ENCODE results near the gene FEM1B. TPM values are rescaled to one million over a fixed set of nuclear protein-coding genes. Genes with fewer than 3 reads are reported as not detected.

FEM1B gene
- polyA plus RNA-seq, 3 donors = 21.5 to 26.4 (median 26.0) TPM

- WGBS (ENCODE audit: insufficient coverage) = no CpG with 5 or more reads among the region's 2 CpGs
- no peak overlapping the region for H3K9ac ChIP-seq (ENCODE audit: insufficient read depth, low read length, poor library complexity, severe bottlenecking)
- H3K4me1 Mint-ChIP-seq = peaks cover 35% of the 10 kb centered on the region
- DNase-seq = no peak
- no peak overlapping the region for H2AFZ ChIP-seq (ENCODE audit: insufficient read depth, low read depth, low read length, poor library complexity, severe bottlenecking)
- H3K4me3 ChIP-seq (replicated peaks in 1 of 3; ENCODE audit: low read depth in 2 of 3, low read length in 3 of 3) = no peak overlapping the region
- peaks cover 100% of the 10 kb centered on the region for H4K20me1 ChIP-seq (ENCODE audit: insufficient read depth, low read length)
- H3K4me2 ChIP-seq (replicated peaks; ENCODE audit: extremely low read depth, low read length, poor library complexity, severe bottlenecking) = no peak overlapping the region
- no peak for TF ChIP-seq CTCF (IDR thresholded peaks at IDR 0.05)
- no peak overlapping the region for H3K4me3 Mint-ChIP-seq
- H3K9me3 ChIP-seq (replicated peaks in 1 of 2; ENCODE audit: control insufficient read depth in 1 of 2, insufficient read depth in 1 of 2, low read length in 2 of 2) = no peaks in the 10 kb centered on the region
- peaks cover 38 to 61% of the 10 kb centered on the region in 2 donors for H3K36me3 ChIP-seq (replicated peaks in 1 of 2; ENCODE audit: control insufficient read depth in 1 of 2, insufficient read depth in 2 of 2, low read length in 2 of 2)
- H3K27ac Mint-ChIP-seq = peak overlapping the region in 1 of 7 donors; percentile 15
- H3K27ac ChIP-seq (ENCODE audit: low read depth in 1 of 2, low read length in 2 of 2) = no peak overlapping the region
- intact Hi-C loops (cut with micrococcal nuclease) = no loop called here
- peaks cover 16 to 22% of the 10 kb centered on the region in 2 donors for H3K4me1 ChIP-seq (ENCODE audit: control insufficient read depth in 1 of 2, insufficient read depth in 2 of 2, low read length in 2 of 2)
- H3K9me3 Mint-ChIP-seq = peaks cover 0 to 3% (median 0%) of the 10 kb centered on the region in 7 donors
- H3K79me2 ChIP-seq (ENCODE audit: insufficient read depth, low read length) = peaks cover 99% of the 10 kb centered on the region
- no peaks in the 10 kb centered on the region for H3K27me3 ChIP-seq (ENCODE audit: control insufficient read depth in 2 of 2, insufficient read depth in 2 of 2, low read length in 2 of 2)
- no peaks in the 10 kb centered on the region for H3K27me3 Mint-ChIP-seq (ENCODE audit: low read depth in 3 of 3)
- peaks cover 49 to 59% of the 10 kb centered on the region in 2 donors for H3K36me3 Mint-ChIP-seq
Observed at GRCh38 chr15:68289057-68289456, 11.5 kb downstream of the FEM1B start.

DNA sequence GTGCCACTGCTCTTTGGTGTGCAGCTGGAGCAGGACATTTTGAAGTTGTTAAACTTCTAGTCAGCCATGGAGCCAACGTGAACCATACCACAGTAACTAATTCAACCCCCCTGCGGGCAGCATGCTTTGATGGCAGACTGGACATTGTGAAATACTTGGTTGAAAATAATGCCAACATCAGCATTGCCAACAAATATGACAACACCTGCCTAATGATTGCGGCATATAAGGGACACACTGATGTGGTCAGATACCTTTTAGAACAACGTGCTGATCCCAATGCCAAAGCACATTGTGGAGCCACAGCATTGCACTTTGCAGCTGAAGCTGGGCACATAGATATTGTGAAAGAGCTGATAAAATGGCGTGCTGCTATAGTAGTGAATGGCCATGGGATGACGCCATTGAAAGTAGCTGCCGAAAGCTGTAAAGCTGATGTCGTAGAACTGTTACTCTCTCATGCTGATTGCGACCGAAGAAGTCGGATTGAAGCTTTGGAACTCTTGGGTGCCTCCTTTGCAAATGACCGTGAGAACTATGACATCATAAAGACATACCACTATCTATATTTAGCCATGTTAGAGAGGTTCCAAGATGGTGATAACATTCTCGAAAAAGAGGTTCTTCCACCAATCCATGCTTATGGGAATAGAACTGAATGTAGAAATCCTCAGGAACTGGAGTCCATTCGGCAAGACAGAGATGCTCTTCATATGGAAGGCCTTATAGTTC is 12.2 kb downstream of the FEM1B start:
- Histone ChIP-seq H3K9me3 (replicated peaks in 1 of 2; ENCODE audit: control insufficient read depth in 1 of 2, insufficient read depth in 1 of 2, low read length in 2 of 2) (no peaks in the 10 kb centered on the region), H2AFZ (ENCODE audit: insufficient read depth, low read depth, low read length, poor library complexity, severe bottlenecking) (no peak overlapping the region), H3K27me3 (ENCODE audit: control insufficient read depth in 2 of 2, insufficient read depth in 2 of 2, low read length in 2 of 2) (no peaks in the 10 kb centered on the region), H4K20me1 (ENCODE audit: insufficient read depth, low read length) (peaks cover 100% of the 10 kb centered on the region), H3K79me2 (ENCODE audit: insufficient read depth, low read length) (peaks cover 99% of the 10 kb centered on the region), H3K27ac (ENCODE audit: low read depth in 1 of 2, low read length in 2 of 2) (peak overlapping the region in 1 of 2 donors; percentile 3), H3K36me3 (replicated peaks in 1 of 2; ENCODE audit: control insufficient read depth in 1 of 2, insufficient read depth in 2 of 2, low read length in 2 of 2) (peaks cover 38 to 59% of the 10 kb centered on the region in 2 donors), H3K4me2 (replicated peaks; ENCODE audit: extremely low read depth, low read length, poor library complexity, severe bottlenecking) (no peak overlapping the region), H3K9ac (ENCODE audit: insufficient read depth, low read length, poor library complexity, severe bottlenecking) (no peak overlapping the region), H3K4me3 (replicated peaks in 1 of 3; ENCODE audit: low read depth in 2 of 3, low read length in 3 of 3) (no peak overlapping the region), H3K4me1 (ENCODE audit: control insufficient read depth in 1 of 2, insufficient read depth in 2 of 2, low read length in 2 of 2) (peaks cover 12 to 17% of the 10 kb centered on the region in 2 donors)
- H3K27ac Mint-ChIP-seq = peak overlapping the region in 1 of 7 donors; percentile 4
- H3K36me3 Mint-ChIP-seq = peaks cover 48 to 56% of the 10 kb centered on the region in 2 donors
- WGBS (ENCODE audit: insufficient coverage) = 100% methylated on average over 3 of the region's 14 CpGs
- intact Hi-C loops (cut with micrococcal nuclease) = no loop called here
- no peaks in the 10 kb centered on the region for H3K9me3 Mint-ChIP-seq
- DNase-seq = no peak
- no peak for TF ChIP-seq CTCF (IDR thresholded peaks at IDR 0.05)
- H3K4me1 Mint-ChIP-seq = peaks cover 30% of the 10 kb centered on the region
- no peak overlapping the region for H3K4me3 Mint-ChIP-seq
- H3K27me3 Mint-ChIP-seq (ENCODE audit: low read depth in 3 of 3) = no peaks in the 10 kb centered on the region
